CD4-positive, CD25-positive, alpha-beta regulatory T cell (primary cell): ENCODE results near the gene LCE3A. TPM values are rescaled to one million over a fixed set of nuclear protein-coding genes. Genes with fewer than 3 reads are reported as not detected.

ENCODE experiments used
- polyA plus RNA-seq, 4 donors: library from polyadenylated mRNA; unstranded; fragments of 300-500 nt; fragmentation: Illumina TruSeq; gene quantifications; one replicate each; pipeline ENCODE4 v1.2.3, GENCODE V29; 2021
- total RNA-seq: library from RNA; stranded (reverse); gene quantifications from one replicate; pipeline ENCODE4 v1.2.3, GENCODE V29; 2022

The LCE3A gene
- total and polyA plus RNA-seq, 5 donors from 2014 or later = not detected

Other genes starting within 250 kb of the LCE3A start
- gene CRNN, start 208.8 kb downstream of the LCE3A start, total RNA-seq = not detected
- gene CRNN, start 208.8 kb downstream of the LCE3A start, polyA plus RNA-seq = not detected
- not detected for gene LCE5A, start 112.3 kb downstream of the LCE3A start, total RNA-seq
- gene LCE5A, start 112.3 kb downstream of the LCE3A start, polyA plus RNA-seq = not detected
- gene CRCT1, start 108.6 kb downstream of the LCE3A start, total RNA-seq = not detected
- gene CRCT1, start 108.6 kb downstream of the LCE3A start, polyA plus RNA-seq = not detected
- gene LCE3E, start 56.3 kb downstream of the LCE3A start, total RNA-seq = not detected
- gene LCE3E, start 56.3 kb downstream of the LCE3A start, polyA plus RNA-seq = not detected
- gene LCE3D, start 42.6 kb downstream of the LCE3A start, total RNA-seq = not detected
- gene LCE3D, start 42.6 kb downstream of the LCE3A start, polyA plus RNA-seq = not detected
- not detected for gene LCE3C, start 22.9 kb downstream of the LCE3A start, total RNA-seq
- not detected for gene LCE3C, start 22.9 kb downstream of the LCE3A start, polyA plus RNA-seq
- not detected for gene LCE3B, start 9.3 kb downstream of the LCE3A start, total RNA-seq
- not detected for gene LCE3B, start 9.3 kb downstream of the LCE3A start, polyA plus RNA-seq
- gene LCE2D, start 40.3 kb upstream of the LCE3A start, total RNA-seq = not detected
- not detected for gene LCE2D, start 40.3 kb upstream of the LCE3A start, polyA plus RNA-seq
- gene LCE2C, start 52.2 kb upstream of the LCE3A start, total RNA-seq = not detected
- not detected for gene LCE2C, start 52.2 kb upstream of the LCE3A start, polyA plus RNA-seq
- not detected for gene LCE2B, start 63.0 kb upstream of the LCE3A start, total RNA-seq
- not detected for gene LCE2B, start 63.0 kb upstream of the LCE3A start, polyA plus RNA-seq
- not detected for gene LCE2A, start 75.2 kb upstream of the LCE3A start, total RNA-seq
- not detected for gene LCE2A, start 75.2 kb upstream of the LCE3A start, polyA plus RNA-seq
- not detected for gene LCE4A, start 85.1 kb upstream of the LCE3A start, total RNA-seq
- not detected for gene LCE4A, start 85.1 kb upstream of the LCE3A start, polyA plus RNA-seq
- not detected for gene KPRP, start 134.9 kb upstream of the LCE3A start, total RNA-seq
- gene KPRP, start 134.9 kb upstream of the LCE3A start, polyA plus RNA-seq = not detected
- not detected for gene LCE1F, start 152.0 kb upstream of the LCE3A start, total RNA-seq
- gene LCE1F, start 152.0 kb upstream of the LCE3A start, polyA plus RNA-seq = not detected
- not detected for gene LCE1E, start 163.2 kb upstream of the LCE3A start, total RNA-seq
- gene LCE1E, start 163.2 kb upstream of the LCE3A start, polyA plus RNA-seq = not detected
- not detected for gene LCE1D, start 173.6 kb upstream of the LCE3A start, total RNA-seq
- gene LCE1D, start 173.6 kb upstream of the LCE3A start, polyA plus RNA-seq = not detected
- gene LCE1C, start 183.5 kb upstream of the LCE3A start, total RNA-seq = not detected
- not detected for gene LCE1C, start 183.5 kb upstream of the LCE3A start, polyA plus RNA-seq
- gene LCE1B, start 188.9 kb upstream of the LCE3A start, total RNA-seq = not detected
- gene LCE1B, start 188.9 kb upstream of the LCE3A start, polyA plus RNA-seq = not detected
- gene LCE1A, start 204.4 kb upstream of the LCE3A start, total RNA-seq = not detected
- gene LCE1A, start 204.4 kb upstream of the LCE3A start, polyA plus RNA-seq = not detected
- gene LCE6A, start 219.8 kb upstream of the LCE3A start, total RNA-seq = not detected
- not detected for gene LCE6A, start 219.8 kb upstream of the LCE3A start, polyA plus RNA-seq
- not detected for gene LCE7A, start 236.9 kb upstream of the LCE3A start, total RNA-seq
- not detected for gene LCE7A, start 236.9 kb upstream of the LCE3A start, polyA plus RNA-seq